GM18519 (cell line): Measurements from ENCODE around the gene EVI2B.
"Not testable (repeated sequence)": the region's sequence is repeated elsewhere in the genome, so short reads cannot be mapped to it uniquely, and the experiment has no call there.

Experiments
- ATAC-seq: cut with Tn5 transposase; IDR thresholded peaks from one replicate; pipeline ENCODE4 v1.9.1; 2021; ENCODE audit warnings: mild to moderate bottlenecking, moderate library complexity; ENCODE audit not compliant: unreplicated experiment, low FRiP score

EVI2B gene, protein sequence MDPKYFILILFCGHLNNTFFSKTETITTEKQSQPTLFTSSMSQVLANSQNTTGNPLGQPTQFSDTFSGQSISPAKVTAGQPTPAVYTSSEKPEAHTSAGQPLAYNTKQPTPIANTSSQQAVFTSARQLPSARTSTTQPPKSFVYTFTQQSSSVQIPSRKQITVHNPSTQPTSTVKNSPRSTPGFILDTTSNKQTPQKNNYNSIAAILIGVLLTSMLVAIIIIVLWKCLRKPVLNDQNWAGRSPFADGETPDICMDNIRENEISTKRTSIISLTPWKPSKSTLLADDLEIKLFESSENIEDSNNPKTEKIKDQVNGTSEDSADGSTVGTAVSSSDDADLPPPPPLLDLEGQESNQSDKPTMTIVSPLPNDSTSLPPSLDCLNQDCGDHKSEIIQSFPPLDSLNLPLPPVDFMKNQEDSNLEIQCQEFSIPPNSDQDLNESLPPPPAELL

GRCh38 chr17:31313982-31314781 is at the start of gene EVI2B:
Gene EVI2B, minus strand, starts transcription at chr17:31314054. Its CDS starts 8,445 bp downstream, at chr17:31305609.
- ATAC-seq: no peak

GRCh38 chr17:31357839-31358394 is 44.1 kb upstream of the EVI2B start:
- no peak for ATAC-seq

- ATAC-seq: no peak
These were observed 43.2 kb upstream of the EVI2B start for GRCh38 chr17:31357091-31357490.

DNA sequence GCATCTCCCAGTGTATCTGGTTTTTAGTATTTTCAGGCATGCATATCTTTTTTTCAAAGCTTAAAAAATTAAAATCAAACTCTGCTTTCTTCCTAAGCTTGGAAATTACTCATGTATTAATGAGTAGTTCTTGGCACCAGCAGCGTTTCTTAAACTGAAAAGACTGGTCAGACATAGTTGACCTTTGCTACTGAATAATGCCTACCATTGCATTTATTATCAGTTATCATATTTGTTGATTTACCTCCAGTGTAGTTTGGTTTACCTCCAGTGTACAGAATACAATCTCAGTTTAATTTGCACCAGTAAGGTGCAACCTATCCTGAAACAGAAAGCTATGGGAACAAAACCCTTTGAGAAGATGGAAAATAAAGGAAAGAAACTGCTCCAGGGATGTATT is 42.1 kb upstream of the EVI2B start:
- ATAC-seq: no peak

GRCh38 chr17:31349454-31349853 is 35.6 kb upstream of the EVI2B start:
- ATAC-seq: no peak

DNA sequence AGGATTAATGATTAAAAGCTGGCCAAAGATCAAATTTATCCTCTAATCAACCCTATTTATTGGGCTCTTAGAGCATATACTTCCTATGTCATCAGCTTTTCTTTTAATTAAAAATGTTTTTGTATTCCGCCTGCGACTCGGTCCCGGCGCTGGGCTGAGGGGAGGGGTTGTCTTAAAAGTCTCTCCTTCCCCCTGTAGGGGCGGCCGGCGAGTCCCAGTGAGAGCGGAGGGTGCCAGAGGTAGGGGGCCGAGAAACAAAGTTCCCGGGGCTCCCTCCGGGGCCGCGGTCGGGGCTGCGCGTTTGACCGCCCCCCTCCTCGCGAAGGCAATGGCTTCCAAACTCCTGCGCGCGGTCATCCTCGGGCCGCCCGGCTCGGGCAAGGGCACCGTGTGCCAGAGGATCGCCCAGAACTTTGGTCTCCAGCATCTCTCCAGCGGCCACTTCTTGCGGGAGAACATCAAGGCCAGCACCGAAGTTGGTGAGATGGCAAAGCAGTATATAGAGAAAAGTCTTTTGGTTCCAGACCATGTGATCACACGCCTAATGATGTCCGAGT is 31.4 kb upstream of the EVI2B start:
- not testable (repeated sequence) for ATAC-seq

- ATAC-seq: no peak
These were observed 26.2 kb upstream of the EVI2B start for GRCh38 chr17:31339906-31340661.

GRCh38 chr17:31329221-31329620 is 15.4 kb upstream of the EVI2B start:
- no peak for ATAC-seq

DNA sequence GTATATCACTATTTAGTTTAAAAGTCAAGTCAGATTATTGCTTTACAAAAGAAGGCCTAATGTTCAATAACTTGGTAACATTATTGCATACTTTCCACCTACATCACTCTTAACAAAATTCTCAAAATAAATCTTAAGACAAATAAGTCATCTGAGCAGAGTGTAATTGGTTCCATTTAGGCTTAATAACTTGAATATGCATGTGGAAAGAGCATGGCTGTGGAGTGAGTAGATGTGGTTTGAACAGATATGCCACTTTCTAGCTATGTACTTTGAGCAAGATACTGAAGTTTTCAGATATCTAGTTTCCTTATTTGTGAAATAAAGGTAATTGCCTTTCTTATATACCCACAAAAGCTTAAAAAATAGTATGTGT is 14.3 kb upstream of the EVI2B start:
- ATAC-seq: no peak

DNA sequence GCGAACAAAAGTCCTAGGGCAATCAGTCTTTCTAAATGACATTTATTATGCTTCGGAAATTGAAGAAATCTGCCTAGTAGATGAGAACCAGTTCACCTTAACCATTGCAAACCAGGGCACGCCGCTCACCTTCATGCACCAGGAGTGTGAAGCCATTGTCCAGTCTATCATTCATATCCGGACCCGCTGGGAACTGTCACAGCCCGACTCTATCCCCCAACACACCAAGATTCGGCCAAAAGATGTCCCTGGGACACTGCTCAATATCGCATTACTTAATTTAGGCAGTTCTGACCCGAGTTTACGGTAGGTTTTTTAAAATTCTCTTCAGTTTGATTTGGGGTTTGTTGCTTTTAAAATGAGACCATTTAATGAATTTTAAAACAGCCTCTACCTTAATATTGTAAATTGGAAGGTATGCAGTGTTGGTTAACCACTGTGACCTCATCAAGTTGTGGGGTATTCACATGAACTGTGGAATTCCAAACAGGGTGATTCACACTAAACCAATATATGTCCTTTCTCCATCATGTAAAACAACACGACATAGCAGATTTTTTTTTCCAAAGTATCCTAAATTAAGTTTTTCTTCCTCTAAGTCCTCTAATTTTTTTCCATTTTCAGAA is 13.8 kb upstream of the EVI2B start:
- no peak for ATAC-seq

- no peak for ATAC-seq
These were observed 9.7 kb upstream of the EVI2B start for GRCh38 chr17:31323551-31323950.

- ATAC-seq: no peak
These were observed 8.1 kb upstream of the EVI2B start for GRCh38 chr17:31321966-31322365.

GRCh38 chr17:31321481-31321880 is 7.6 kb upstream of the EVI2B start, which contains the start of gene EVI2A:
Gene EVI2A, minus strand, starts transcription at chr17:31321622. Its CDS starts 2,609 bp downstream, at chr17:31319013.
- no peak for ATAC-seq

GRCh38 chr17:31320791-31321190 is 6.9 kb upstream of the EVI2B start:
- ATAC-seq: no peak

DNA sequence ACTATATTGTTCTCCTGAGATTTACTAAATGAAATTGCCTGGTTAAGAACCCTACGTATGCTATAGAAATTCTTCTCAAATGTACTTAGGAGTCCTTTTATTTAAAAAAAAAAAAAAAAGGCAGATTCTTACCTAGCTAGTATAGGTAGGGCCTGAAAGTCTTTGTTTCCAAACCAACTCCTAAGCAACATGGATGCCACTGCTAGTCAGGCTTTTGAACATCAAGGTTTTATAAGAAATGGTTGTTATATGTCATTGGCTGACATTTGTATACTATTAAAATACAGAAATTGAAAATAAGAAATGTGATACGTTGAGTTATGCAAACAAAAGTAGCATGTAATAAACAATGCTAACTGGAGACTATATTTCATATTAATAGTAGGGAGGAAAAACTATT is 6.4 kb upstream of the EVI2B start:
- no peak for ATAC-seq

- ATAC-seq: no peak
These were observed 5.2 kb upstream of the EVI2B start for GRCh38 chr17:31318851-31319661.

DNA sequence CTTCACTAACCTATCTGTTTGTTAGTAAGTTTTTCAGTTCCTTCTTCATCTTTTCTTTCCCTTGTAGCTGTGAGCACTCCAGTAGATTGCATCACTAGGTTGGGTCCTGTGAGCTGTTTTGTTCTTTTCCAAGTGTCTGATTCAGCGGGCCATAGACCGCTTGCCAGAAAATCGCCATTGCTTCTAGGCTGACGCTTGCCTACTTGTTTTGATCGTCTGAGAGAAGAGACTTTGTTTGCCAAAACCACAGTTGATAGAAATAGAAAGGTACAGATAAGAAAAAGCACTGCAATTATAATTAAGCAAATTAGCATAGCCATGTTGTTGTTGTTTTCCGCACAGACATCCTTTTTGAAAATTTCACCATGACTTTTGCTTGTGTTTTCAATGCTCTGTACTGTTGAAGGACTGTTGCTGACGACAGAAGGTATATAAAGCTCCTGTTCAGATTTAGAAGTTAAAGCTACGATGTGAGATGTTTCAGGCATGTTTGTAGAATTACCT is 4.5 kb upstream of the EVI2B start:
- ATAC-seq: no peak

DNA sequence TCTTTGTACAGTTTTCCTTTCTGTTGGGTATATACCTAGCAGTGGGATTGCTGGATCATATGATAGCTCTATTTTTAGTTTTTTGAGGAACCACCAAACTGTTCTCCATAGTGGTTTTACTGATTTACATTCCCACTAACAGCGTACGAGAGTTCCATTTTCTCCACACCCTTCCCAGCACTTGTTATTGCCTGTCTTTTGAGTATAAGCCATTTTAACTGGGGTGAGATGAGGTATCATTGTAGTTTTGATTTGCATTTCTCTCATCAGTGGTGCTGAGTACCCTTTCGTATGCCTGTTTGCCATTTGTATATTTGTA is 887 bp upstream of the EVI2B start:
- no peak for ATAC-seq

DNA sequence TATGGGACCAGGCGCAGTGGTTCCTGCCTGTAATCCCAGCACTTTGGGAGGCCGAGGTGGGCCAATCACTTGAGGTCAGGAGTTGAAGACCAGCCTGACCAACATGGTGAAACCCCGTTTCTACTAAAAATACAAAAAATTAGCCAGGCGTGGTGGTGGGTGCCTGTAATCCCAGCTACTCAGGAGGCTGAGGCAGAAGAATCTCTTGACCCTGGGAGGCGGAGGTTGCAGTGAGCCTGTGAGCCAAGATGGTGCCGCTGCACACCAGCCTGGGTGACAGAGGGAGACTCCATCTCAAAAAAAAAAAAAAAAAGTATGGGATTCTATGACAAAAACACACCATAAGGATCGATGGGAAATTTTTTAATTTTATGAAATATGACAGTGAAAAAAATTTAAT is 1.6 kb downstream of the EVI2B start:
- ATAC-seq: not testable (repeated sequence)
